Tibial nerve (tissue), 4 donors: ENCODE measurements around the gene IP6K1. TPM values are rescaled to one million over a fixed set of nuclear protein-coding genes. Genes with fewer than 3 reads are reported as not detected.
A peak's percentile ranks its signal among the peaks of the same experiment; 100 is the strongest.
"Not testable (repeated sequence)": the region's sequence is repeated elsewhere in the genome, so short reads cannot be mapped to it uniquely, and the experiment has no call there.

Experiments
- DNase-seq, 2 donors: peaks; one replicate each; pipeline ENCODE4 v3.0.0-alpha.2; 2019; ENCODE audit warnings: low spot score in 2 of 2
- H3K27ac ChIP-seq, 4 donors: fragments of 200-600 bp; sonication (generic) in 3 of 4; one replicate each; pipeline ENCODE4 v1.5.1; 2017 to 2019; ENCODE audit warnings: mild to moderate bottlenecking in 1 of 4
- H3K27me3 ChIP-seq, 2 donors: fragments of 200-600 bp; sonication (generic) in 1 of 2; one replicate each; pipeline versions ENCODE4 v1.5.1 to v1.6.0; 2017 to 2019
- H3K36me3 ChIP-seq, 3 donors: fragments of 200-600 bp; sonication (generic); one replicate each; pipeline ENCODE4 v1.5.1; 2018 to 2019
- H3K4me1 ChIP-seq, 4 donors: fragments of 200-600 bp; sonication (generic) in 3 of 4; one replicate each; pipeline ENCODE4 v1.5.1; 2017 to 2019
- H3K4me3 ChIP-seq, 4 donors: fragments of 200-600 bp; sonication (generic) in 3 of 4; one replicate each; pipeline ENCODE4 v1.5.1; 2017 to 2019; ENCODE audit warnings: mild to moderate bottlenecking in 1 of 4, moderate library complexity in 1 of 4
- H3K9me3 ChIP-seq, 4 donors: fragments of 200-600 bp; sonication (generic) in 3 of 4; one replicate each; pipeline ENCODE4 v1.5.1; 2017 to 2019
- EP300 ChIP-seq, 2 donors: sonication (generic); formaldehyde crosslinking; IDR thresholded peaks; one replicate each; pipeline ENCODE4 v1.6.1; 2017; ENCODE audit warnings: antibody characterized with exemption in 2 of 2, mild to moderate bottlenecking in 1 of 2
- POLR2A ChIP-seq, 2 donors: fragments of 450-650 bp; IDR thresholded peaks; one replicate each; pipeline ENCODE4 v1.6.1; 2017; ENCODE audit warnings: antibody characterized with exemption in 2 of 2, mild to moderate bottlenecking in 2 of 2, moderate library complexity in 2 of 2
- WGBS, 2 donors: methylation state at CpG; one replicate each; pipeline ENCODE4 v1.1.5; 2018; 5-methylcytosine and 5-hydroxymethylcytosine counted together
- total RNA-seq, 4 donors: library from RNA; depleted of rRNA; stranded (reverse); fragments of >200 nt; gene quantifications; one replicate each; pipeline ENCODE4 v1.1.0, GENCODE V29; 2016
- TF ChIP-seq, protein P1 (sequence below), 5 experiments: fragments of 200-600 bp in 3 of 5; fragments of 450-650 bp in 2 of 5; sonication (generic) in 3 of 5; IDR thresholded peaks; one replicate each; pipeline ENCODE4 v1.5.1; 2016 to 2019; ENCODE audit warnings: antibody characterized with exemption in 5 of 5, mild to moderate bottlenecking in 3 of 5, moderate library complexity in 2 of 5

Gene IP6K1
- total RNA-seq, 4 donors from 2014 or later: 43.2 to 77.5 (median 50.7) TPM

DNA sequence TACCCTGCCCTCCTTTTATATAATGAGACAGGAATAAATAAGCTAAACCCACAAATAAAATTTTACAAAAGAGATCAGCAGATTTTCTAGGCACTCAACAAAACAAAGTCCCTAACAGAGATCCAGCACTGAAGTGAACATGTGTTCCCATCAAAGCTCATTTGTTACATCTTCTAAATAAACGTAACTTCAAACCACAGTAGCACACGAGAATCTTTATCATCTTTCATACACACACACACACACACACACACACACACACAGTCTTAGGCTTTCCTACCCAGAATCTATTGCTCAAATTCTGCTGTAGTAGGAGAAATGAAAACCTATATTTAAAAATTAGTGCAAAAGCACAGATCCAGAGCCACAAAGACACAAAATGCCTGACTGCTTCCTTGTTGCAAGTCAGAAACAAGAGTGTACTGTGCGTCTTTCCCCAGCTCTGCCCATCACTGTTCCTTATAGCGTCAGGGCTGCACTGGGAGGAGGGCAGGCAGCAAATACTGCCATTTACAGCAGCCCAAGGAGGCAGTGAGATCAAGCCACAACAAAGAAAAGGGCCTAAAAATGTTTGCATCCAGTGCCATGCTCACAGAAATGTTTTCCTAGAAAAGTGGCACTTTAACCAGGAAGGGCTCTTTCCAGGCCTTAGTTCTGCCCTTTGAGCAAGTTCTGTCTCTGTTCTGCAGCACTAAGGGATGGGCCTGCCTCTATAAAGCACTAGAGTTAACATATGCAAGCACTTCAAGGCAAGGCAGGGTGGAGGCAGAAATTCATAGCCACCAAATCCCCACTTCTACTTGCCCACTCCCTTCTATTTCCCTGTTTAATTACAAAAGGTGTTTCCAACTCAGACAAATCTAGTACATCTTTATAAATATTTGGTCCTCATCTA is 6.0 kb downstream of the IP6K1 start:
- no peaks in the 10 kb centered on the region for H3K9me3 ChIP-seq
- 34 to 35% methylated on average over 4 of the region's 4 CpGs for WGBS, 2 donors

GRCh38 chr3:49779358-49780079 is 6.8 kb downstream of the IP6K1 start:
- Histone ChIP-seq H3K36me3 (peaks cover 0 to 62% (median 5%) of the 10 kb centered on the region in 3 donors), H3K9me3 (no peaks in the 10 kb centered on the region), H3K27me3 (no peaks in the 10 kb centered on the region), H3K4me1 (peaks cover 0 to 68% (median 10%) of the 10 kb centered on the region in 4 donors), H3K4me3 (no peak overlapping the region), H3K27ac (no peak overlapping the region)
- no peak for TF ChIP-seq EP300 (IDR thresholded peaks at IDR 0.05)
- TF ChIP-seq, protein P1, sequence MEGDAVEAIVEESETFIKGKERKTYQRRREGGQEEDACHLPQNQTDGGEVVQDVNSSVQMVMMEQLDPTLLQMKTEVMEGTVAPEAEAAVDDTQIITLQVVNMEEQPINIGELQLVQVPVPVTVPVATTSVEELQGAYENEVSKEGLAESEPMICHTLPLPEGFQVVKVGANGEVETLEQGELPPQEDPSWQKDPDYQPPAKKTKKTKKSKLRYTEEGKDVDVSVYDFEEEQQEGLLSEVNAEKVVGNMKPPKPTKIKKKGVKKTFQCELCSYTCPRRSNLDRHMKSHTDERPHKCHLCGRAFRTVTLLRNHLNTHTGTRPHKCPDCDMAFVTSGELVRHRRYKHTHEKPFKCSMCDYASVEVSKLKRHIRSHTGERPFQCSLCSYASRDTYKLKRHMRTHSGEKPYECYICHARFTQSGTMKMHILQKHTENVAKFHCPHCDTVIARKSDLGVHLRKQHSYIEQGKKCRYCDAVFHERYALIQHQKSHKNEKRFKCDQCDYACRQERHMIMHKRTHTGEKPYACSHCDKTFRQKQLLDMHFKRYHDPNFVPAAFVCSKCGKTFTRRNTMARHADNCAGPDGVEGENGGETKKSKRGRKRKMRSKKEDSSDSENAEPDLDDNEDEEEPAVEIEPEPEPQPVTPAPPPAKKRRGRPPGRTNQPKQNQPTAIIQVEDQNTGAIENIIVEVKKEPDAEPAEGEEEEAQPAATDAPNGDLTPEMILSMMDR (IDR thresholded peaks at IDR 0.05): no peak
- TF ChIP-seq POLR2A (IDR thresholded peaks at IDR 0.05): no peak
- 88 to 93% methylated on average over 5 of the region's 5 CpGs for WGBS, 2 donors
- DNase-seq: no peak

More for the DNA sequence above, 6.0 kb downstream of the IP6K1 start:
- no peak overlapping the region for H3K4me3 ChIP-seq
- H3K36me3 ChIP-seq: peaks cover 0 to 60% (median 5%) of the 10 kb centered on the region in 3 donors
- no peak for TF ChIP-seq EP300 (IDR thresholded peaks at IDR 0.05)
- TF ChIP-seq, protein P1 (IDR thresholded peaks at IDR 0.05): no peak
- no peak for TF ChIP-seq POLR2A (IDR thresholded peaks at IDR 0.05)
- no peak for DNase-seq
- no peaks in the 10 kb centered on the region for H3K27me3 ChIP-seq
- peak overlapping the region in 1 of 4 donors; percentile 17 for H3K27ac ChIP-seq
- H3K4me1 ChIP-seq: peaks cover 0 to 68% (median 18%) of the 10 kb centered on the region in 4 donors

DNA sequence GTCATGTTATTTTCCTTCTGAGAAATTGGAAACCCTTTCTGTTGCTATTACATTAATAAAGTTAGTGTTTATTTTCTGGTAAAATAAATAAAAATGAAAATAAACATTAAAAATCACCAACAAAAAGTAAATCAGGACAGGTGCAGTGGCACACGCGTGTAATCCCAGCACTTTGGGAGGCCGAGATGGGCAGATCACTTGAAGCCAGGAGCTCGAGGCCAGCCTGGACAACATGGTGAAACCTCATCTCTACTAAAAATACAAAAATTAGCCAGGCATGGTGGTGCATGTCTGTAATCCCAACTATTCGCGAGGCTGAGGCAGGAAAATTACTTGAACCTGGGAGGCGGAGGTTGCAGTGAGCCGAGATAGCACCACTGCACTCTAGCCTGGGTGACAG is 10.2 kb downstream of the IP6K1 start:
- not testable (repeated sequence) for H3K4me3 ChIP-seq, H3K27ac ChIP-seq, H3K9me3 ChIP-seq, H3K27me3 ChIP-seq, DNase-seq
- 88 to 90% methylated on average over 8 of the region's 8 CpGs for WGBS, 2 donors
- peaks cover 0 to 45% (median 3%) of the 10 kb centered on the region in 4 donors for H3K4me1 ChIP-seq
- H3K36me3 ChIP-seq: peaks cover 0 to 40% (median 5%) of the 10 kb centered on the region in 3 donors

GRCh38 chr3:49775538-49775937 is 10.8 kb downstream of the IP6K1 start:
- 42 to 44% methylated on average over 3 of the region's 3 CpGs for WGBS, 2 donors
- no peak for TF ChIP-seq EP300 (IDR thresholded peaks at IDR 0.05)
- TF ChIP-seq, protein P1 (IDR thresholded peaks at IDR 0.05): no peak
- TF ChIP-seq POLR2A (IDR thresholded peaks at IDR 0.05): no peak
- H3K36me3 ChIP-seq: peaks cover 0 to 38% (median 5%) of the 10 kb centered on the region in 3 donors
- H3K27me3 ChIP-seq: no peaks in the 10 kb centered on the region
- no peak overlapping the region for H3K4me3 ChIP-seq
- no peak overlapping the region for H3K27ac ChIP-seq
- no peak for DNase-seq
- no peaks in the 10 kb centered on the region for H3K9me3 ChIP-seq
- H3K4me1 ChIP-seq: peaks cover 0 to 44% (median 2%) of the 10 kb centered on the region in 4 donors

- no peak for TF ChIP-seq POLR2A (IDR thresholded peaks at IDR 0.05)
- no peak for TF ChIP-seq EP300 (IDR thresholded peaks at IDR 0.05)
- TF ChIP-seq, protein P1 (IDR thresholded peaks at IDR 0.05): no peak
- Histone ChIP-seq H3K9me3 (no peaks in the 10 kb centered on the region), H3K4me1 (peaks cover 0 to 47% (median 5%) of the 10 kb centered on the region in 4 donors), H3K36me3 (peaks cover 0 to 23% (median 5%) of the 10 kb centered on the region in 3 donors), H3K4me3 (no peak overlapping the region), H3K27me3 (no peaks in the 10 kb centered on the region), H3K27ac (no peak overlapping the region)
- WGBS, 2 donors: 89 to 95% methylated on average over 2 of the region's 2 CpGs
- no peak for DNase-seq
These were observed 13.6 kb downstream of the IP6K1 start for GRCh38 chr3:49772703-49773102.
